ENCODE data around the gene PHPT1.
"Not testable (repeated sequence)": the region's sequence is repeated elsewhere in the genome, so short reads cannot be mapped to it uniquely, and the experiment has no call there.

PHPT1 gene

DNA sequence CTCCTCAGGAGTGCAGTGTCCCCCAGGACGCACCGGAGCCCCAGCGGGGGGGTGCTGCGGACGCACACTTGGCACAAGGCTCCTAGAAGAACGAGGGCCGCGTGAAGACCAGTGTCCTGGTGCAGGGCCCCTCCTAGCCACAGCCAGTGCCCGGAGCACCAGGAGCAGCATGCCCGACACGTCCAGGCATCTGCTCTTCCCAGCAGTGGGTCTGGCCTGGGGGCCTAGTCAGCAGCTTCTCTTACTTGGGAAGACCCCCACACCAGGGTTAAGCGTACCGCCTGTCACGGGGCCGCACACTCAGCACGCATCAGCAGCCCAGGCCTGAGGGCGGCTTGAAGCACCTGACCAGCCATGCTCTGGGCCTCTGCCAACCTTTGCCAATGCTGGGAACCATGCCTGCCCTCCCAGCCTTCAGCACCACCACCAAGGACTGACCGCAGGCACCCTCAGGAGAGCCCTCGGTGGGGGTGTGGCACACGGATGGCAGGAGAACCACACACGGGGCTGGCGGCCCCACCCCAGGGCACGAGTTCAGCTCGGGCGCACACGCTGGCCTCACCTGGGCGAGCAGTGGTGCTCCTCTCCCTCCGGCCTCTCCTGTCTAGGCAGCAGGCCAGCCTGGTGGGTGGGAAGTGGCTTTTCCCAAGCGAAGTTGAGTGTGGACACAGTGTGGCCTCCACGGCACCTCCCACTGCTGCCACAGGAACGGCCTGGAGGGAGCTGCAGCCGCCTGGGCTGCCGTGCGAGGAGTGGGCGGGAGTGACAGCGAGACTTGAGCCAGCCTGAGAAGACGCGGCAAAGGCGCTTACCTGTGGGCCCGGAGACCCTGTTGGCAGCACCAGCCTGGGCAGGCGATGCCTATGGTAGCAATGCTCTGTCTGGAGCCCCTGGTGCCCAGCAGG lies 19.0 kb upstream of the PHPT1 start:
- H2AFZ ChIP-seq, result no peak overlapping the region
- no peaks in the 10 kb centered on the region for H3K79me2 ChIP-seq
- no peaks in the 10 kb centered on the region for H3K27me3 ChIP-seq (ENCODE audit: control insufficient read depth, insufficient read depth, low read length)
- no peak overlapping the region for H3K9ac ChIP-seq
- TF ChIP-seq, protein P1, sequence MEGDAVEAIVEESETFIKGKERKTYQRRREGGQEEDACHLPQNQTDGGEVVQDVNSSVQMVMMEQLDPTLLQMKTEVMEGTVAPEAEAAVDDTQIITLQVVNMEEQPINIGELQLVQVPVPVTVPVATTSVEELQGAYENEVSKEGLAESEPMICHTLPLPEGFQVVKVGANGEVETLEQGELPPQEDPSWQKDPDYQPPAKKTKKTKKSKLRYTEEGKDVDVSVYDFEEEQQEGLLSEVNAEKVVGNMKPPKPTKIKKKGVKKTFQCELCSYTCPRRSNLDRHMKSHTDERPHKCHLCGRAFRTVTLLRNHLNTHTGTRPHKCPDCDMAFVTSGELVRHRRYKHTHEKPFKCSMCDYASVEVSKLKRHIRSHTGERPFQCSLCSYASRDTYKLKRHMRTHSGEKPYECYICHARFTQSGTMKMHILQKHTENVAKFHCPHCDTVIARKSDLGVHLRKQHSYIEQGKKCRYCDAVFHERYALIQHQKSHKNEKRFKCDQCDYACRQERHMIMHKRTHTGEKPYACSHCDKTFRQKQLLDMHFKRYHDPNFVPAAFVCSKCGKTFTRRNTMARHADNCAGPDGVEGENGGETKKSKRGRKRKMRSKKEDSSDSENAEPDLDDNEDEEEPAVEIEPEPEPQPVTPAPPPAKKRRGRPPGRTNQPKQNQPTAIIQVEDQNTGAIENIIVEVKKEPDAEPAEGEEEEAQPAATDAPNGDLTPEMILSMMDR (IDR thresholded peaks at IDR 0.05), result no peak
- H3K4me3 ChIP-seq (ENCODE audit: low read depth, low read length), result no peak overlapping the region
- H3K9me3 ChIP-seq (ENCODE audit: control insufficient read depth, low read length), result no peaks in the 10 kb centered on the region
- H3K4me1 ChIP-seq, result no peaks in the 10 kb centered on the region
- no peak overlapping the region for H3K27ac ChIP-seq
- H3K4me2 ChIP-seq (ENCODE audit: low read length), result no peak overlapping the region
- no peaks in the 10 kb centered on the region for H3K36me3 ChIP-seq (ENCODE audit: control insufficient read depth, insufficient read depth, low read length)

DNA sequence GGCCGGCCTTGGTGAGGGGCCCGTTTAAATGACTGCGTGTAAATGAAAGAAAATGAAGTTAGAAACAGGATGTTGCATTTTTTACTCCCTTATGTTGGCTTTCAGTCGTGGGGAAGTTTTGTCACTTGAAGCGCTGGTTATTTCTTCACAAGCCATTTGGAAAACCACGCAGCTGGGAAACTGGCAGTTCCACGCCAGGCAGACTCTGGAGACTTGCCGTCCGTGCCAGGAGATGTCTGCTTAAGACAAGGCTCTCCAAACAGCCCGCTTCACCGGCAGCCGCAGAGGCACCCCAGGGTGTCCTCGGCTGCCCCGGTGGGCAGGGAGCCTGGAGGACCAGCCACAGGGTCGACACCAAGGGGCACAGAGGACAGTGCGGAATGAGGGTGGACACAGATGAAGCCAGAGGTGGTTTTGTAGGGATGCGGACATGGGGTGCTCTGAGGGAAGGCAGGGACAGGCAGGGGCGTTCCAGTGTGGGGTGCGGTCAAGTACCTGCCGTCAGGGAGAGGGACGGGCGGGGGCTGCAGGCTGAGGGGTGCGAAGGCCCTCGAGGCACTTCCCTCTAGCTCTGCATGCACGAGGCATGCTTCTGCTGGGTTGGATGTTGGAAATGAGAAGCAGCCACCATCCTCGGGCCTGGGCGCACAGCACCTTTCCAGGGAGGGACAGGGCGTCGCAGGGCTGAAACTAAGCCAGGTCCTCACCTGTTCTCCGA lies 18.0 kb upstream of the PHPT1 start:
- H3K36me3 ChIP-seq (ENCODE audit: control insufficient read depth, insufficient read depth, low read length), result no peaks in the 10 kb centered on the region
- no peak overlapping the region for H2AFZ ChIP-seq
- H3K9me3 ChIP-seq (ENCODE audit: control insufficient read depth, low read length), result no peaks in the 10 kb centered on the region
- no peak overlapping the region for H3K9ac ChIP-seq
- H3K4me2 ChIP-seq (ENCODE audit: low read length), result no peak overlapping the region
- TF ChIP-seq, protein P1 (IDR thresholded peaks at IDR 0.05), result no peak
- no peak overlapping the region for H3K27ac ChIP-seq
- no peaks in the 10 kb centered on the region for H3K4me1 ChIP-seq
- no peak overlapping the region for H3K4me3 ChIP-seq (ENCODE audit: low read depth, low read length)
- H3K27me3 ChIP-seq (ENCODE audit: control insufficient read depth, insufficient read depth, low read length), result no peaks in the 10 kb centered on the region
- no peaks in the 10 kb centered on the region for H3K79me2 ChIP-seq

DNA sequence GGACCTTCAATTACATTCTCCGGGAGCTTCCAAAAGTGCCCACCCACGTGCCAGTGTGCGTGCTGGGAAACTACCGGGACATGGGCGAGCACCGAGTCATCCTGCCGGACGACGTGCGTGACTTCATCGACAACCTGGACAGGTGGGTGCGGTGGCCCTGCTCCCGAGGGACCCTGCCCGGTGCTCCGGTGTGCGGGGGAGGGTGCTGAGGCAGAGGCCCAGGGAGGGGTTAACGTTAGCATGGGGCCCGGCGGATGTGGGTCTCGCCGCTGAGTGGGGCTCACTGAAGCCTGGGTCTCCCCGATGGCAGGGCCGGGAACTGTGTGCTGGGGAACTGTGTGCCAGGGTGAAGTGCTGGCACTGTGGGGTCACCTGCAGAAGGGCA lies 17.5 kb upstream of the PHPT1 start:
- H3K27ac ChIP-seq, result no peak overlapping the region
- no peaks in the 10 kb centered on the region for H3K9me3 ChIP-seq (ENCODE audit: control insufficient read depth, low read length)
- no peak overlapping the region for H3K9ac ChIP-seq
- no peaks in the 10 kb centered on the region for H3K4me1 ChIP-seq
- TF ChIP-seq, protein P1 (IDR thresholded peaks at IDR 0.05), result no peak
- no peak overlapping the region for H3K4me3 ChIP-seq (ENCODE audit: low read depth, low read length)
- H2AFZ ChIP-seq, result no peak overlapping the region
- no peaks in the 10 kb centered on the region for H3K36me3 ChIP-seq (ENCODE audit: control insufficient read depth, insufficient read depth, low read length)
- no peaks in the 10 kb centered on the region for H3K27me3 ChIP-seq (ENCODE audit: control insufficient read depth, insufficient read depth, low read length)
- H3K79me2 ChIP-seq, result no peaks in the 10 kb centered on the region
- H3K4me2 ChIP-seq (ENCODE audit: low read length), result no peak overlapping the region

DNA sequence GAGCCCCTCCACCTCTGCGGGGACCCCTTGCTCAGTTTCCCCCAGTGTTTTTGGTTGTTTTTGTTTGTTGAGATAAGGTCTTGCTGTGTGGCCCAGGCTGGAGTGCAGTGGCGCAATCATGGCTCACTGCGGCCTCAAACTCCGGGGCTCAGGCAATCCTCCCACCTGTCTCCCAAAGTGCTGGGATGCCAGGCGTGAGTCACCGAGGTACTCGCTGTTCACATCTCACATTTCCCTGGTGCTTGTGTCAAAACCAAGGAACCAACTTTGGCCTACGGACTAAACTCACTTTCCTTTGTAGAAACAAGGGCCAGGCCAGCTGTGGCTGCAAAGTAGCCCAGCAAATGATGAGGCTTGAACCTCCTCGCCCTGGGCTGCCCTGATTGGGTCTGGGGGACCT lies 16.6 kb upstream of the PHPT1 start:
- Histone ChIP-seq H3K27me3 (ENCODE audit: control insufficient read depth, insufficient read depth, low read length) (no peaks in the 10 kb centered on the region), H3K4me1 (no peaks in the 10 kb centered on the region), H3K4me2 (ENCODE audit: low read length) (no peak overlapping the region), H3K9me3 (ENCODE audit: control insufficient read depth, low read length) (no peaks in the 10 kb centered on the region), H2AFZ (no peak overlapping the region), H3K27ac (no peak overlapping the region), H3K9ac (no peak overlapping the region), H3K4me3 (ENCODE audit: low read depth, low read length) (no peak overlapping the region), H3K36me3 (ENCODE audit: control insufficient read depth, insufficient read depth, low read length) (no peaks in the 10 kb centered on the region), H3K79me2 (no peaks in the 10 kb centered on the region)
- TF ChIP-seq, protein P1 (IDR thresholded peaks at IDR 0.05), result no peak

GRCh38 chr9:136833381-136834048 lies 15.7 kb upstream of the PHPT1 start:
- not testable (repeated sequence) for H3K27ac ChIP-seq; H3K36me3 ChIP-seq (ENCODE audit: control insufficient read depth, insufficient read depth, low read length); H3K4me1 ChIP-seq; H3K9me3 ChIP-seq (ENCODE audit: control insufficient read depth, low read length); H3K27me3 ChIP-seq (ENCODE audit: control insufficient read depth, insufficient read depth, low read length); H3K4me2 ChIP-seq (ENCODE audit: low read length); H3K4me3 ChIP-seq (ENCODE audit: low read depth, low read length); H2AFZ ChIP-seq; H3K79me2 ChIP-seq; H3K9ac ChIP-seq
